ENCODE measurements around the gene LMLN.
"Not testable (repeated sequence)": the region's sequence is repeated elsewhere in the genome, so short reads cannot be mapped to it uniquely, and the experiment has no call there.

The LMLN gene

GRCh38 chr3:198079771-198080520 is 119.9 kb downstream of the LMLN start:
- TF ChIP-seq ZNF565 (CRISPR knock-in tag; conservative IDR thresholded peaks at IDR 0.05; ENCODE audit: low read depth): no peak
- peak; percentile 69 for ATAC-seq

DNA sequence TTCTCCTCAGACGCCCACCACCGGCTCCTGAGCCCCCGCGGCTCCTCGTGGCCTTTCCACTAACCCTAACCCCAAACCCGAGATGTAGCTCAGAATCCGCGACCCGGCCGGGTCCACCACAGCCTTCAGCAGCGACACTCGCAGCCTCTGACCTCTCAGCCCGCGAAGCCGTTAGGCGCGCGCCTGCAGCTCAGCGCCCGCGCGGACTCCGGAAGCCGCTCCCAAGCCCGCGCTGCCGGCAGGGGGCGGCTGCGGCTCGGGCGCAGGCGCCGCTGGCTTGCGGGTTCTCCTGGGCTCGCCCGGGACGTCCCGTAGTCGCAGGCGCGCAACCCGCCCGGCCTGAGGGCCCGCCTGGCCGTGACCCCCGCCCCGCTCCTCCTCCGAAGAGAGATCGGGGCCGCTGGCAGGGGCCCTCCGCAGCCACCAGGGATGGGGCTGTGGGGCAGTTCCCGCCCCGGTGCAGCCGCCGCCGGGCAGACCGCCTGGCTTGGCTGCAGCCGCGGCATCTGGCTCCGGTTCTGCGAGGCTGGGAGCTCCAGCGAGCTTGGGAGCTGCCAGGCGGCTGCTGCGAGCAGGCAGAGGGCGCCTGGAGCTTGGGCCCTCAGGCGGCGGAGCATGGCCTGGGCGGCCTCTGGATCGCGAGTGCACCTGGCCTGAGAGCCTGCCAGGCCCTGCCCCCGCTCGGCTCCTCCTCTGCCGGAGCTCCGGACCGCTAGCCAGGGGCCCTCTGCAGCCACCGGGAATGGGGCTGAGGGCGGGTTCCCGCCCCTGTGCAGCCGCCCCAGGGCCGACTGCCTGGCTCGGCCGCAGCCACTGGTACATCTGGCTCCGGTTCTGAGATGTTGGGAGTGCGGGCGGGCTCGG is 120.7 kb downstream of the LMLN start:
- peak; percentile 96 for ATAC-seq
- no peak for TF ChIP-seq ZFP30 (CRISPR knock-in tag; IDR thresholded peaks at IDR 0.05)
- TF ChIP-seq SNAI2 (CRISPR knock-in tag; IDR thresholded peaks at IDR 0.05): no peak
- TF ChIP-seq PPARA (CRISPR knock-in tag; IDR thresholded peaks at IDR 0.05; ENCODE audit: borderline replicate concordance): no peak
- no peak for TF ChIP-seq ZC3H10 (CRISPR knock-in tag; IDR thresholded peaks at IDR 0.05)
- TF ChIP-seq POU6F1 (CRISPR knock-in tag; IDR thresholded peaks at IDR 0.05; ENCODE audit: borderline replicate concordance, low read depth): no peak
- no peak for TF ChIP-seq CREB5 (CRISPR knock-in tag; IDR thresholded peaks at IDR 0.05; ENCODE audit: low read depth)
- no peak for TF ChIP-seq ESRRG (CRISPR knock-in tag; IDR thresholded peaks at IDR 0.05)
- no peak for TF ChIP-seq OSR1 (CRISPR knock-in tag; IDR thresholded peaks at IDR 0.05)
- no peak for TF ChIP-seq BACH2 (CRISPR knock-in tag; IDR thresholded peaks at IDR 0.05; ENCODE audit: borderline replicate concordance)
- TF ChIP-seq ZNF8 (CRISPR knock-in tag; IDR thresholded peaks at IDR 0.05): no peak
- no peak for TF ChIP-seq RARB (CRISPR knock-in tag; IDR thresholded peaks at IDR 0.05)
- TF ChIP-seq CSRNP3 (CRISPR knock-in tag; IDR thresholded peaks at IDR 0.05): no peak
- TF ChIP-seq TOX (CRISPR knock-in tag; IDR thresholded peaks at IDR 0.05; ENCODE audit: borderline replicate concordance): no peak
- no peak for TF ChIP-seq ARNTL (CRISPR knock-in tag; IDR thresholded peaks at IDR 0.05; ENCODE audit: borderline replicate concordance, low read depth)
- no peak for TF ChIP-seq ISL1 (CRISPR knock-in tag; IDR thresholded peaks at IDR 0.05)
- TF ChIP-seq, protein P1, sequence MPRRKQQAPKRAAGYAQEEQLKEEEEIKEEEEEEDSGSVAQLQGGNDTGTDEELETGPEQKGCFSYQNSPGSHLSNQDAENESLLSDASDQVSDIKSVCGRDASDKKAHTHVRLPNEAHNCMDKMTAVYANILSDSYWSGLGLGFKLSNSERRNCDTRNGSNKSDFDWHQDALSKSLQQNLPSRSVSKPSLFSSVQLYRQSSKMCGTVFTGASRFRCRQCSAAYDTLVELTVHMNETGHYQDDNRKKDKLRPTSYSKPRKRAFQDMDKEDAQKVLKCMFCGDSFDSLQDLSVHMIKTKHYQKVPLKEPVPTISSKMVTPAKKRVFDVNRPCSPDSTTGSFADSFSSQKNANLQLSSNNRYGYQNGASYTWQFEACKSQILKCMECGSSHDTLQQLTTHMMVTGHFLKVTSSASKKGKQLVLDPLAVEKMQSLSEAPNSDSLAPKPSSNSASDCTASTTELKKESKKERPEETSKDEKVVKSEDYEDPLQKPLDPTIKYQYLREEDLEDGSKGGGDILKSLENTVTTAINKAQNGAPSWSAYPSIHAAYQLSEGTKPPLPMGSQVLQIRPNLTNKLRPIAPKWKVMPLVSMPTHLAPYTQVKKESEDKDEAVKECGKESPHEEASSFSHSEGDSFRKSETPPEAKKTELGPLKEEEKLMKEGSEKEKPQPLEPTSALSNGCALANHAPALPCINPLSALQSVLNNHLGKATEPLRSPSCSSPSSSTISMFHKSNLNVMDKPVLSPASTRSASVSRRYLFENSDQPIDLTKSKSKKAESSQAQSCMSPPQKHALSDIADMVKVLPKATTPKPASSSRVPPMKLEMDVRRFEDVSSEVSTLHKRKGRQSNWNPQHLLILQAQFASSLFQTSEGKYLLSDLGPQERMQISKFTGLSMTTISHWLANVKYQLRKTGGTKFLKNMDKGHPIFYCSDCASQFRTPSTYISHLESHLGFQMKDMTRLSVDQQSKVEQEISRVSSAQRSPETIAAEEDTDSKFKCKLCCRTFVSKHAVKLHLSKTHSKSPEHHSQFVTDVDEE (CRISPR knock-in tag; IDR thresholded peaks at IDR 0.05): no peak
- no peak for TF ChIP-seq ZFP3 (CRISPR knock-in tag; IDR thresholded peaks at IDR 0.05)
- no peak for TF ChIP-seq ZNF565 (CRISPR knock-in tag; conservative IDR thresholded peaks at IDR 0.05; ENCODE audit: low read depth)

- no peak for TF ChIP-seq ZFP3 (CRISPR knock-in tag; IDR thresholded peaks at IDR 0.05)
- no peak for TF ChIP-seq SNAI2 (CRISPR knock-in tag; IDR thresholded peaks at IDR 0.05)
- TF ChIP-seq CSRNP3 (CRISPR knock-in tag; IDR thresholded peaks at IDR 0.05): no peak
- TF ChIP-seq ISL1 (CRISPR knock-in tag; IDR thresholded peaks at IDR 0.05): no peak
- TF ChIP-seq GLIS3 (CRISPR knock-in tag; IDR thresholded peaks at IDR 0.05): no peak
- no peak for TF ChIP-seq ESRRG (CRISPR knock-in tag; IDR thresholded peaks at IDR 0.05)
- TF ChIP-seq PPARA (CRISPR knock-in tag; IDR thresholded peaks at IDR 0.05; ENCODE audit: borderline replicate concordance): no peak
- TF ChIP-seq, protein P1 (CRISPR knock-in tag; IDR thresholded peaks at IDR 0.05): no peak
- no peak for TF ChIP-seq POU6F1 (CRISPR knock-in tag; IDR thresholded peaks at IDR 0.05; ENCODE audit: borderline replicate concordance, low read depth)
Observed at GRCh38 chr3:198081421-198081844, 121.4 kb downstream of the LMLN start.

GRCh38 chr3:198082226-198082625 is 122.2 kb downstream of the LMLN start:
- ATAC-seq: not testable (repeated sequence)

More at GRCh38 chr3:198081421-198081844, 121.4 kb downstream of the LMLN start:
- no peak for ATAC-seq
